Stimulated activated CD4-positive, alpha-beta T cell treated with anti-CD3 and anti-CD28 coated beads, Interleukin-15, amount 100 ng/mL, for 24 hours (primary cell): ENCODE results near the gene RFWD3.
A peak's percentile ranks its signal among the peaks of the same experiment; 100 is the strongest.
"Not testable (repeated sequence)": the region's sequence is repeated elsewhere in the genome, so short reads cannot be mapped to it uniquely, and the experiment has no call there.

ENCODE experiments used
- DNase-seq: peaks from one replicate; pipeline ENCODE4 v3.0.0-alpha.2; 2020

RFWD3 gene, protein sequence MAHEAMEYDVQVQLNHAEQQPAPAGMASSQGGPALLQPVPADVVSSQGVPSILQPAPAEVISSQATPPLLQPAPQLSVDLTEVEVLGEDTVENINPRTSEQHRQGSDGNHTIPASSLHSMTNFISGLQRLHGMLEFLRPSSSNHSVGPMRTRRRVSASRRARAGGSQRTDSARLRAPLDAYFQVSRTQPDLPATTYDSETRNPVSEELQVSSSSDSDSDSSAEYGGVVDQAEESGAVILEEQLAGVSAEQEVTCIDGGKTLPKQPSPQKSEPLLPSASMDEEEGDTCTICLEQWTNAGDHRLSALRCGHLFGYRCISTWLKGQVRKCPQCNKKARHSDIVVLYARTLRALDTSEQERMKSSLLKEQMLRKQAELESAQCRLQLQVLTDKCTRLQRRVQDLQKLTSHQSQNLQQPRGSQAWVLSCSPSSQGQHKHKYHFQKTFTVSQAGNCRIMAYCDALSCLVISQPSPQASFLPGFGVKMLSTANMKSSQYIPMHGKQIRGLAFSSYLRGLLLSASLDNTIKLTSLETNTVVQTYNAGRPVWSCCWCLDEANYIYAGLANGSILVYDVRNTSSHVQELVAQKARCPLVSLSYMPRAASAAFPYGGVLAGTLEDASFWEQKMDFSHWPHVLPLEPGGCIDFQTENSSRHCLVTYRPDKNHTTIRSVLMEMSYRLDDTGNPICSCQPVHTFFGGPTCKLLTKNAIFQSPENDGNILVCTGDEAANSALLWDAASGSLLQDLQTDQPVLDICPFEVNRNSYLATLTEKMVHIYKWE

DNA sequence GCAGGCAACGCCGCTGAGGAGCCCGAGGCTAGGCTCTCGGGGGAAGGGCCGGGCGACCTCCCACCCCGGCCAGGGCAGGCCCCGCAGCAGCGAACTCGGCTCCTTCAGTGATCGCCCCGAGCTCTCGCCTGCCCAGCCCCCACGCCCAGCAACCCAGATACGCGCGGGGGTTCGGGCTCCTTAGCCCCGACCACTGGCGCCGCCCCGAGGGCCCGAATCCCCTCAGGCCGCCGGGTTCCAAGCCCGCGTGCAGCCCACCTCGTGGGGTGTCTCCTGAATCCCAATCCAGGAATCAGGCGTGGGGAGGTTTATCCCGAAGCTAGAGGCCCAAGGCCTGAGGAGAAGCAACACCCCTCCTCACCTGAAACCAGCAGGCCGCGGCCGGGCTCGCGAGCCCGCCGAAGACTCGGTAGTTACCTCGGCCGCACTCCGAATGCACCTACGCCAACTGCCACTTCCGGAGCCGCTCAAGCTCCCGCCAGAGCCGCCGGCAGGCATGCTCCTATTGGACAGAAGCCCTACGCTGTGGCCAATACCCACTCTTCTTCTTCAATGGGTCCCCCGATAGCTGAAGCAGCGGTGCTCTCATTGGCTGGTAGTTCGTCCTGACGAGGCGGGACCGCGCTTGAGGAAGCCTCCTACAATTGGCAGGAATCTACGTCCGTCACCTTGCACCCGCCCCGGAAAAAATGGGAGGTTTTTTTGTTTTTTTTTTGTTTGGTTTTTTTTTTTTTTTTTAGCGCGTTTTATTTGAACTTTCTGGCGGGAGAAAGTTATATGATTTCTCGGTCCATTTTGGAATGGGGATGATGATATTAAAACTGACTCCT, at the start of gene RFWD3:
Gene RFWD3, minus strand, starts transcription at position 453 of the 830 bp plus-strand sequence. CDS start 5,428 bp downstream, outside the sequence.
- DNase-seq, result peak; percentile 96

DNA sequence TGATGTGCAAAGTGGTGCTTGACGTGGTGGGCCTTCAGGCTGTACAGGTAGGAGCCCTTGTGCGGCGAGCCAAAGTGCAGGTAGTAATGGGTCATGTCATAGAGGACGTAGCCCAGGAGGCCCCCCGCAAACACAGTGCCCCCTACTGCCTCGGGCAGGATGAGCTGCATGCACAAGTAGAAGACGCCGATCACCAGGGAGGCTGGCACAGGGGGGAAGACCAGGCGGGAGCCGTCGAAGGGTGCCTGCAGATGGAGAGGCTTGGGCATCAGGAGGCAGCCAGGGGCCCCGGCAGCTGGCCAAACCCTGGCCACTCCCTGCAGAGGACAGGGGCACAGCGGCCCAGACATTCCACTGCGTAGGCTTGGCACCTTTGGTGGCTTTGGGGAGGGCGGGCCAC, 49.7 kb upstream of the RFWD3 start:
- no peak for DNase-seq

DNA sequence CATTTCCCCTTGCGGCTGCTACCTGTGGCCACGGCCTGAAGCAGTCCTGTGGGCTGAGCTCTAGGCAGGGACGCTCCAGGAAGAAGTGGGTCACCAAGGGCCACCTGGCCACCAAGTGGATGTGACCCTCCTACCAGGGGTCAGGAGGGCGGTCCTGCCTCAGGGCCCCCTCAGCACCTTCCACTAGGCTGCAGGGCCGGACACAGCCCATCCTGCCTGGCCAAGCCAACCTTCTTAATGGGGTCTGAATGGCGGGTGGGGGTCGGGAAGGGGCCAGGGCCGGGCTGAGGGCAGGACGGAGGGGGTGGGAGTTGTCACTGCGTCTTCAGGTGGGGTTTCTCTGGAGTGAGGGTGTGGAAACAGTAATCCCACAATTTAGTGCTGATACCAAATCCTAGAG, 47.2 kb upstream of the RFWD3 start:
- no peak for DNase-seq

DNA sequence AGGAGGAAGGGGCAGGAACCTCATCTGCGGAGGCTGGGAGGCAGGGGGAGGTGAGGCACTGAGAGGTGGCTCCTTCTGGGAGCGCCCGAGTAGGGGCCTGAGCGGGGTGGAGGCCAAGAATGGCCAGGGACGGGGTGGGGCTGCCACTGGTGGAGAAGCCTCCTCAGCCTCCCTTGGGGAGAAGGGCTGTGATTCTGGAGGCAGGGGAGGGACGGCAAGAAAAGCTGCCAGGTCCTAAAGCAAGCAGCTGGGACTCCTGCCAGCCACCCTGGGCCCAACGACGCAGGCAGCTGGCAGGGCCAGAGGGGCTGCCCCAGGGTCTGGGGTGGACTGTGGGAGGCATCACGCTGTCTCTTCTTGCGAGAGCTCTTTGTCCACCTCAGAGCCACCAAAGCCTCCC, 46.6 kb upstream of the RFWD3 start:
- no peak for DNase-seq

DNA sequence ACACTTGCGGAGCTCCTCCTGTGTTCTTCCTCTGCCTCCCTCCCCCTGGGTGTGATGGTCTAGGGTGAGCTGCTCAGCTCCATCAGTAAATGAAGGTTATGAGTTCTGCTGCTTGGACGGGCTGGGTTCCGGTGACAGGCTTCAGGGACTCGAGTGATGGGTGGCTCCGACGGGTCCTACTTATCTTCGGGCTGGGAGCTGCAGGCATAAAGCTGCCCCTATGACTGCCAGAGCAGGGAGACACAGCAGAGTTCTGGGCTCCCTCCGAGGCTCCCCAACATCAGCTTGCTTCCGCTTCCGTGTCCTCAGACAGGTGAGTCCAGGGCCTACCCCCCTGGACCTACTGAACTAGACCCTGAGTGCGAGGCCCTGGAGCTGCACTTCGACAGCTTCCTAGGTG, 45.3 kb upstream of the RFWD3 start:
- no peak for DNase-seq

DNA sequence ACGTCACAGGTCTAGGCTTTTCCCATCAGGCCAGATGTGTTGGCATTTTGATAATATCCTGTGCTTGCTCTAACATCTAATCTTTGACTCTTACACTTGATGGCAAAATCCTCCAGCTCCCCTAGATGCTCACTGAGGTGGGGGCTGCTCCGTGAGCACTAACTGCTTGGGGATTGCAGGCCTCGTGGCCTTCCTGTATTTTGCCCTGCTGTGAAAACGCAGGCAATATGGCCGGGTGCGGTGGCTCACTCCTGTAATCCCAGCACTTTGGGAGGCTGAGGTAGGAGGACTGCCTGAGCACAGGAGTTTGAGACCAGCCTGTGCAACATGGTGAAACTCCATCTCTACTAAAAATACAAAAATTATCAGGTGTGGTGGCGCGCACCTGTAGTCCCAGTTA, 43.7 kb upstream of the RFWD3 start:
- DNase-seq, result no peak

DNA sequence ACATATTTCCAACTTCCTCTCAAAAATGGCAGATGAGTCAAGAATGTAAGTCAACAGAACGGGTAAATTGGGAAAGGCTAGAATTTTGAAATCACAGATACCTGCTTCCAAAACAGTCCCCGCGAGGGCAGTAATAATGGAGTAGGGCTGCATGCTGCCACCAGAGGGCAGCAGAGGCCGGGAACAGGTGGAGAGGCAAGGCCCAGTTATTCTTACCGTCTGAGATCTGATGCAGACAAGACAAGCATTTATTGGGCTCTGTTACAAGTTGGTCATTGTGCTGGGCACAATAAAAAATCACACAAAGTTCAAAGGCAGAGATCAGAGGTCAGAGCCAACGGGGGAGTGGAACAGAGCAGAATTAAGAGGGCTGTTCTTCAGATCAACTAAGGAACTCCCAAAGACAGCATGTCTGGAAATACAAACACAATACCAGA, 42.8 kb upstream of the RFWD3 start:
- peak; percentile 84 for DNase-seq

DNA sequence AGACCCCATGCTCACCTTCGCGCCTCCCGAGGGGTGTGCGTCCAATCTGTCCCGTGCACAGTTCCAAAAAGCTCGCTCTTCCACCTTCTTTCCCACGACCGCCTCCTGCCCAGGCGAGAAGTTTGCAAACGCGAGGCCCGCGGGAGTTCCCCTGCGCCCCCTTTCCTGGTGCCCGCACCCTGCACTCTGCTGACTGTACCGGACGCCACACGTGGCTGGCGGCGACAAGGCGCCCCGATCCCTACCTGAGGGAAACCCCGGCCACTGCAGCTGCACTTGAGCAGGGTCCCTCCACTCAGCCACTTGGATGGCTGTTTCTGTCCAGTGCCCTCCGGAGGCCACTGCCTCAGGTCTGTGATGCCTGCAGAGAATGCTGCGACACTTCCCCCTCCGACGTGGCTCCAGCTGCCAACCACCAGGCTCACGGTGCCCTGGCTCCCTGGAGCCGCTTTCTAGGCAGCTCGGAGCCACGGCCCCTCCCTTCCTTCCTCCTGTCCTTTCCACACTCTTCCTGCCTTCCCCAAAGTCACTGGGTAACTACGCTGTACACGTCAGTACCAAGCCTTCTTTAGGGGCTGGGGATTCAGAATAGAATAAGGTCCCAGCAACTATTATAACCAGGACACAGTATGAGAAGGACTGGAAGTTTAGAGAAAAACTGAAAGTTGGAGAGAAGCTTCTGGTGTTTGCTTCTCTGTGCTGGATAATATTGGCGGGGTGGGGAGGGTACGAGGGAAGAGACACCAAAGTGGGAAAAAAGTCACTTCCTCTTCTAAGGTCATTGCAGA, 34.0 kb upstream of the RFWD3 start, which contains the start of gene MLKL:
Gene MLKL, minus strand, starts transcription at position 425 of the 788 bp plus-strand sequence. CDS start 5,105 bp downstream, outside the sequence.
- DNase-seq, result peak; percentile 75

DNA sequence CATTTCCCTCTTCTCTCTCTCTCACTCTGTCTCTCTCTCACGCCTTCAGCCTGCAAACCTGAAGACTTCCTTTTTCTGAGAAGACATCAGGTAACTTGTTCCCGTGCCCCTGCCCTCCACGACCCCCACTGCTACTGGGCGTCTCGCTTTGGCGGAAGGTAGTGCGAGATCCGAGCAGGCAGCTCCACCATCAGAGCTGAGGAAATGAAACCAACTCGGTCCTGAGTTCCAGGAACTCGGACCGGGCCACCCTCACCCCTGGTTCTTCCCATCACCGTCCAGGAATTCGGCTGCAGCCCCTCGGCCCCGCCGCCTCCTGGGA, 33.4 kb upstream of the RFWD3 start:
- peak; percentile 34 for DNase-seq

DNA sequence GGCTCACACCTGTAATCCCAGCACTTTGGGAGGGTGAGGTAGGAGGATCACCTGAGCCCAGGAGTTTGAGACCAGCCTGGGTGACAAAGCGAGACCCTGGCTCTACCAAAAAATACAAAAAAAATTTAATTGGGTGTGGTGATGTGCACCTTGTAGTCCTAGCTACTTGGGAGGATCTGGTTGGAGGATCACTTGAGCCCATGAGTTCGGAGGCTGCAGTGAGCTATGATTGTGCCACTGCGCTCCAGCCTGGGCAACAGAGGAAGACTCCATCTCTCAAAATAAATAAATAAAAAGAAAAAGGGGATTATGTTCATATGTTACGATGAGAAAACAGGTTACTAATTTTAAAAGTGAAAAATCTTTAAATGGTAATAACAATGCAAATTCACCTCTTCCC, 33.0 kb upstream of the RFWD3 start:
- peak; percentile 10 for DNase-seq

DNA sequence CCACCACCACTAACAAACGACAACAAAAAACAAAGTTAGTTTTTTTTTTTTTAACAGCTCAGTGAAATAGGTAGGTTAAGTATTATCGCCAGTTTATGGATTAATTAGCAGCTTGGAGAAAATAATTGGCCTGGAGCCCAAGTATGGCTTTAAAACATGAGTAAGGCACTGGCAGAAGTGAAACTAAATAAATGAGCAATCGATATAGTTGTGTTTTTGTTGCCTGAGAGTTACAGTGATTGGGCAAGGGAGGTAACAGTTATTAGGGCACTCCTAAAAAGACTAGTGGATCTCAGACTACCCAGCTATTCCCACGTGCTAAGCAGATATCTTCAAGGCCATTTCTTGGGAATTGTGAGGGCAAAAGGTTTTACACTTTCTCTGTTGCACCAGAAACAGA, 31.5 kb upstream of the RFWD3 start:
- DNase-seq, result no peak

DNA sequence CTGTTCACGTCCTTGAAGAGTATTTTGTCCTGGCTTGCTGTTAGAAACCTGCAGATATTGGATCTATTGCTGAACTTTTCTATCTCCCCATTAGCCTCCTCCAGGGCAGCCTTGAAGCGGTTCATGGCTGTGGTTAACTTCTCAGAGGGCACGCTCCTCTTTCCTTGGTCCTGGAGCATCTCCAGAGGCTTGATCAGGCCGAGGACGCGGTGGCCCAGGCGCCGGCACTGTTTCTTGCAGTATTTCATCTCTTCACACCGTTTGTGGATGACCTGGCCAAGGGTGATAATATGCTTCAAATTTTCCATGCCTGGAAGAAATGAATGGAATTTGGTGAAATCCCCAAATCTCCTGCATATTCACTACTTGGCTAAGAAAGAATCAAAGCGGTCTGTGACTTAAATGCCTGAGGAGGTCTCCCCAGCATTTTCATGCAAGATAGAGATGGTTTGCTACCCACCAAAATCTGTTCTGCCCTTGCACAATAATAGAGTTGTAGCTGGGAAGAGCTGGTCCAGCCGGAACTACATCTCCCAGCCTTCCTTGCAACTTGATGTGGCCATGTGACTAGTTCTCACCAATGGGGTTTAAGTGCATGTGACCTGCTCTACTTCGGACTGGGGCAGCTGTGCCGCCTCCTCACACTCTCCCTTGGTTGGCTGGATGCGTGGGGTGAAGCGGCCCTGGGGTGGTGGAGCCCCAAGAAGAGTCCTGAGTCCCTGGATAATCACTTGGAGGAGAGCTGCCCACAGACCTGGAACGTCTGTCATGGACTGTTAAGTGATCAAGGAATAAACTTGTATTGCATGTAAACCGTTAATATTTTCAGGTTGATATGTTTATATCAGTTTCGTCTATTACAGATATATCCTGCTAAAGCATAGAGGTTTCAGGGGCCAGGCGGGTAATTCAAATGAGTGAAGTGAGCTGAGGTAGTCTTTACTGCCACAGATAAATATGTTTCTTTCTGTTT, 29.1 kb upstream of the RFWD3 start:
- peak; percentile 62 for DNase-seq

DNA sequence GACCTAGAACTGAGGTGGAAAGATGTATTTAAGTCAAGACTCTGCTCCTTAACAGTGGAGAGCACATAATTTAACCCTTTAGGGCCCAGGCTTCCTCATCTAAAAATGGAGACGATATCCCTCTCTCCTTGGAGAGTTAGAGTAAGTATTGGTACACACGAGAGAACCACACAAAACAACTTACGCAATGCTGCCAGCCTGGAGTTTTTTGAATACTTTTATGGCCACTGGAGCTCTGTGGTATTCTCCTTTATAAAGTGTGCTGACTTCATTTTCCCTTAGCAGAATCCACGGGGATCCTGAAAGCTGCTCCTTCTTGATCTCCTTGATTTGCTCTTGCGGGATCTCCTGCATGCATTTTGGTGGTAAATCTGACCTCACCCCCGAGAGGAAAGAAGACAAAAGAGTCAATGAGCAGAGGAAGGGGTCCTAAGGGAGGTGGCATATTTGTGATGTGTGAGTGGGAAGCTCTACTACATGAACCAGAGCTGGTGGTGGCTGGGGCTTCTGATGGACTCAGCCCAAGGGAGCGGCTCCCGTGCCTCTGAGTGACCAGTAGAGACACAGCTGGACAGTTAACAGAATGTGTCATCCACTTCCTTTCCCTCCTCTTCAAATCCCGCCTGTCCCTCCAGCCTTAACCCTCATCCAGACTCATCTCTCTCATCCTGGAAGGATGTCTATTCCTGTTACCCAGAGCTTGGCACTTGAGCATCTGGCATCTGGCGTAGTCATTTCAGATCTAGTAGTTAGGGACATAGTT, 24.6 kb upstream of the RFWD3 start:
- DNase-seq, result no peak

DNA sequence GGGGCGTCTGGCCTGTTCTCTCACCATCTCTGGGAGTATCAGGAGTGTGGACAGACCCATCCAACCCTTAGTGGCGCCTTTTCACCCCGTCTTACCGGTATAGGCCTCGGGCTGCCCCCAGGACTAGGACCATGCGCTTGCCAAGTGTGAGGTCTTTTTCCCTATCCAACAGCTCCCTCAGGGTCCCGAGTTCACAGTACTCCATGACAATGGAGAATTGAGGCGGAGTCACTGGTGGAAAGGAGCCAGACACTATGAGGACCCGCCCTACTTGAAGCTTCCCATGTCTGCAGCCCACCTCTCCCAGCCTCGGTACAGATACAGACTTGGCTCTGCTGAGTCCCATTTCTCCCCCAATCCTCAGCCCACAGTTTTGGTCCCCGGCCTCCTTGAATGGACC, 15.9 kb upstream of the RFWD3 start:
- no peak for DNase-seq

DNA sequence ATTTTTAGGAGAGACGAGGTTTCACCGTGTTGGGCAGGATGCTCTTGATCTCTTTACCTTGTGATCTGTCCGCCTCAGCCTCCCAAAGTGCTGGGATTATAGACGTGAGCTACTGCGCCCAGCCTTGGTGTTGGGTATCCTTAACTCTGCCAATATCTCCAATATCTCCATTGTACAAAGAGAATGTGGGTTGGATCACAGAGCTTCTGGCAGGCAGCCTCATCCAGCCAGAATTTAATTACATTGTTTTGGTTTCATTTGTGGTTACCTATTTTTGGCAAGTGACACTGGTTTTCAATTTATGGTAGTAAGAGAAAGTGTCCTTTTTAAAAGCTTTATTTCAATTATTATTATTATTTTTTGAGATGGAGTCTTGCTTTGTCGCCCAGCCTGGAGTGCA, 14.0 kb upstream of the RFWD3 start:
- DNase-seq, result no peak

DNA sequence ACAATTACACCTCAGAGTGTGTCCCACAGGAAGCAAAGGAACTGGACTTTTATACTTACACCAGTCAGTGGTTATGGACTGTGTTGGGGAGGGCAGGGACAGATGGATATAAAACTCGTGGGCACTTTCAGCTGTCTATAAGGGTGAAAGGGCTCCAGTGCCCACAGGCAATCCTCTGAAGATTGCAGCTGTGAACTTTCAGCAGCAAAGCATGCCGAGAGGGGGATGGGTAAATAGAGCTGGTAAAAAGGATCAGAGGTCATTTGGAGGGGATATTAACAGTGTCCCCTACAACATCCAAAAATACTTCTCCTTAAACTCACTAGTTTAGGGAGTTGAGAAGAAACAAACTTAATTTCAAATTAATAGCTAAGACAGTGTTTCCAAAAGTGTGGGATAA, 13.3 kb upstream of the RFWD3 start:
- DNase-seq, result no peak

DNA sequence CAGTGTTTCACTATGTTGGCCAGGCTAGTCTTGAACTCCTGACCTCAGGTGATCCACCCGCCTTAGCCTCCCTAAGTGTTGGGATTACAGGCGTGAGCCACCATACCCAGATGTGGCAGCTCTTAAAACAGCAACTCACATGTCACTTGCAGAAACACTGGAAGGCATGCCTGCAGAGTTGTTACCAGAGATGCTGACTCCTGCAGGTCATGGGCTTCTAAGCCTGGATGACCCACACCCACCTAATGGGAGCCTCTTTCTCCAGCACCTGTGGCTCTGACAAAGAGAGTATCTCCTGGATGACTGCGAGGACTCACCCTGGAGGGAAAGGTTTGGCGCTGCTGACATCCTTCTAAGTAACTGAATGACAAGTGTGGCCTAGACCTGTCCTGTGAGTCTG, 11.2 kb upstream of the RFWD3 start:
- no peak for DNase-seq

DNA sequence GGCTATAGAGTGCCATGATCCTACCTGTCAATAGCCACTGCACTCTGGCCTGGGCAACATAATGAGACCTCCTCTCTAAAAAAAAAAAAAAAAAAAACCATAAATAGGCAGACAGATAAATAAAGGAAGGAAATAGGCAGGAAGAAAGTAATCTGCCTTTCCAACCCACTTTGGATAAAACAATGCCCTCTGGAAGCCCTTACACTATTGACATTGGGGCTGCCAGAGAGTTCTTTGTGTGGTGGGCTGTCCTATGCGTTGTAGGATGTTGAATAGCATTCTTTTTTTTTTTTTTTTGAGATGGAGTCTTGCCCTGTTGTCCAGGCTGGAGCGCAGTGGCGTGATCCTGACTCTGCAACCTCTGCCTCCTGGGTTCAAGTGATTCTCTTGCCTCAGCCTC, 7.2 kb upstream of the RFWD3 start:
- DNase-seq, result no peak

DNA sequence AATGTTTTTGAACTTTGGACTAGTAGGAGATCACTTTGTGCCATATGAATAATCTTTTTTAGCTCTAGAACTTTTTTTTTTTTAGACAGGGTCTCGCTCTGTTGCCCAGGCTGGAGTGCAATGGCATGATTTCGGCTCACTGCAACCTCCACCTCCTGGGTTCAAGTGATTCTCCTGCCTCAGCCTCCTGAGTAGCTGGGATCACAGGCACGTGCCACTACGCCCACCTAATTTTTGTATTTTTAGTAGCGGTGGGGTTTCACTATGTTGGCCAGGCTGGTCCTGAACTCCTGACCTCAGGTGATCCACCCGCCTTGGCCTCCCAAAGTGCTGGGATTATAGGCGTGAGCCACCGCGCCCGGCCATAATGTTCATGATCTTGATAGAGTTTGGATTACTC, 2.2 kb upstream of the RFWD3 start:
- not testable (repeated sequence) for DNase-seq

DNA sequence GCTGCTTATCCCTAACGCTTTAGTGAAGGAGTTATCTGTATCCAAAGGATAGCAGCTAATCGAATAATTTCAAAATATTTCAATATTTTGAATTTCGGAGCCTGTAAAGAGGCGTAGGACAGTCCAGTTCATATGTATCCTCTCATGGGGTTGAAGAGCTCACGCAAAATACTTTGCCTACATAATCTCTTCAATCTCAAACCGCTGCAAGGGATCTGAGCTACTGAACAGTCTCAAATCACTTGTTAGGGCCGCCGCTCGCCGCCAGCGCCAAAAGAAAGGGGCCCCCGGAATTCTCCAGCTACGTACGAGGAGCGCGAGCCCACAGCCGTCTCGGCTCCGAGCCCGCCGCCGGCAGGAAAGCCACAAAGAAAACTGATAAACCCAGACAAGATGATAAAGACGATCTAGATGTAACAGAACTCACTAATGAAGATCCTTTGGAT, 601 bp upstream of the RFWD3 start:
- peak; percentile 61 for DNase-seq
